GM19372 (cell line): ENCODE results near the gene CIDEC.

Experiments used
- ATAC-seq: cut with Tn5 transposase; IDR thresholded peaks from one replicate; pipeline ENCODE4 v1.9.1; 2021; ENCODE audit warnings: mild to moderate bottlenecking, low read depth, moderate library complexity; ENCODE audit not compliant: unreplicated experiment

The CIDEC gene, protein sequence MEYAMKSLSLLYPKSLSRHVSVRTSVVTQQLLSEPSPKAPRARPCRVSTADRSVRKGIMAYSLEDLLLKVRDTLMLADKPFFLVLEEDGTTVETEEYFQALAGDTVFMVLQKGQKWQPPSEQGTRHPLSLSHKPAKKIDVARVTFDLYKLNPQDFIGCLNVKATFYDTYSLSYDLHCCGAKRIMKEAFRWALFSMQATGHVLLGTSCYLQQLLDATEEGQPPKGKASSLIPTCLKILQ

GRCh38 chr3:9879830-9880549, at the start of gene CIDEC:
Gene CIDEC, minus strand, starts transcription at chr3:9880253. Its CDS starts 1,767 bp downstream, at chr3:9878486.
- no peak for ATAC-seq

- no peak for ATAC-seq
These were observed 48.1 kb upstream of the CIDEC start for GRCh38 chr3:9928158-9928557.

DNA sequence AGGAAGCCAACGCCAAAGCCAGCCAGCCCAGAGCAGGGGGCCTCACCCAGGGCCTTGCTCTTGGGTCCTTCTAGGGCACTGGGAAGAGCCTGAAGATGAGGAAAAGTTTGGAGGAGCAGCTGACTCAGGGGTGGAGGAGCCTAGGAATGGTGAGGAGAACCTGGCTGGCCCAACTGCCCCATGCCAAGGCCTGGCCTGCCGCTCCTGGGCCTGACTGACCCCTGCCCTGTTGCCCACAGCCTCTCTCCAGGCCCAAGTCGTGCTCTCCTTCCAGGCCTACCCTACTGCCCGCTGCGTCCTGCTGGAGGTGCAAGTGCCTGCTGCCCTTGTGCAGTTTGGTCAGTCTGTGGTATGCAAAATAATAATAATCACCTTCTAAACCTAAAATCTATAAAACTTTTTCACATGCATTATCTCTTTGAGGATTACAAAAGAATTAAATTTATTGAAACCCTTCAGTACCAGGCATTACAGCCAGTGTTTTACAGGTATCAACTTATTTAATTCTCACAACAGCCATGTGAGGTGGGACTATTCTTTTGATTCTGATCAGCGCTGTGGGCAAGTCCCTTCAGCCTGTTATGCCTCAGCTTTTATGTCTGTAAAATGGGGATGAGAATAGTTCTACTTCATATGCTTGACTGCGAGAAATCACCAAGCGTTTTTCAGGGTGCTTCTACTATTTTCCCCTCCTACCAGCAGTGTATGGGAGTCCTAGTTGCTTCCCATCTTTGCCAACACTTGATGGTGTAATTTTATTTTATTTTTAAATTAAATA, 38.4 kb upstream of the CIDEC start:
- ATAC-seq, result no peak

GRCh38 chr3:9917820-9918219, 37.8 kb upstream of the CIDEC start:
- no peak for ATAC-seq

GRCh38 chr3:9916734-9917680, 37.0 kb upstream of the CIDEC start, which contains the start of gene IL17RC:
Gene IL17RC, plus strand, starts transcription at chr3:9917098. Its CDS starts 218 bp downstream, at chr3:9917316.
- no peak for ATAC-seq

DNA sequence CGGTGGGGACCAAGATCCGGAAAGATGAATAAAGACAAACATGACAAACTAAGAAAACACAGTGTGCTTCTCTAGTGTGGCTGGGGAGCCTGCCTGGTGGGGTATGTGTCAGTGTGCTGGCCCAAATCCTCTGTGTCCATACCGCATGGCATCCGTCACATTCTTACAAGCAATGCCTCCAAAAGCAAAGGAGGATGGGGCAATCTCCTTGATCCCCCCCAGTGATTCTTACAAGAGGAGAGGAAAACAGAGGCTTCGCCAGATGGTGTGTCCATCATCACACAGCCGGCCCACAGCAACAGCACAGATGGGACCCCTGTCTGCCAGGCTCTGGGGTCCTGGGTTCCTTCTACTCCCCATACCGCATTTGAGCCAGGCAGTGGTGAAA, 36.3 kb upstream of the CIDEC start:
- no peak for ATAC-seq

- ATAC-seq, result no peak
These were observed 35.4 kb upstream of the CIDEC start for GRCh38 chr3:9915254-9916141.

DNA sequence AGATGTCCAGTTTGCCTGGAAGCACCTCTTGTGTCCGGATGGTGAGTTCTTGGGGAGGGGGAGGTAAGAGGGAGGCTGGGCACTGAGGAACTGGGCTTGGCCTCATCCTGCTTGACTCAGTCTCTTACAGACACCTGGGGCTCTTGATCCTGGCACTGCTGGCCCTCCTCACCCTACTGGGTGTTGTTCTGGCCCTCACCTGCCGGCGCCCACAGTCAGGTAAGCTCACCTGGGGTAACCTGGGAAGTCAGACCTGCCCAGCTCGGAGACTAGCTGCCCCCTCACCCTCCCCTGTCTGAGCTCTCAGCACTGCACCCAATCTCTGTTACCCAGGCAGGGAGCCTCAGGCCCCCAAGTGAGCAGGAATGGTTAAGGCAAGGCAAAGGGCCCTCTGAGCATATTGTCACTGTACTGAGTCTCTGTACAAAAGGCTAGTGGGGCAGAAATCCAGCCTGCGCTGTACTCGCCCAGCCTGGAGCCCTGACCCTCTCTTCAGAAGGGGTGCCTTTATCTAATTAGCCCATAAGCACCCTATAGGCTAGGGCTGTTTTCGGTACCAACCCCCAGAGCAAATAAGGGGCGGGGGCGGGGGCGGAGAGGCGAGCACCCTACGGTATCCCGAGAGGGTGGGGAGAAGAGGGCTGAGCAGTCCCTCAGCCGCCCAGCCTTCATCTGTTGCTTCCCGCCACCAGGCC, 34.7 kb upstream of the CIDEC start:
- ATAC-seq, result no peak

GRCh38 chr3:9914011-9914410, 34.0 kb upstream of the CIDEC start:
- no peak for ATAC-seq

GRCh38 chr3:9913601-9914000, 33.5 kb upstream of the CIDEC start:
- no peak for ATAC-seq

GRCh38 chr3:9912294-9912935, 32.4 kb upstream of the CIDEC start:
- ATAC-seq, result no peak

DNA sequence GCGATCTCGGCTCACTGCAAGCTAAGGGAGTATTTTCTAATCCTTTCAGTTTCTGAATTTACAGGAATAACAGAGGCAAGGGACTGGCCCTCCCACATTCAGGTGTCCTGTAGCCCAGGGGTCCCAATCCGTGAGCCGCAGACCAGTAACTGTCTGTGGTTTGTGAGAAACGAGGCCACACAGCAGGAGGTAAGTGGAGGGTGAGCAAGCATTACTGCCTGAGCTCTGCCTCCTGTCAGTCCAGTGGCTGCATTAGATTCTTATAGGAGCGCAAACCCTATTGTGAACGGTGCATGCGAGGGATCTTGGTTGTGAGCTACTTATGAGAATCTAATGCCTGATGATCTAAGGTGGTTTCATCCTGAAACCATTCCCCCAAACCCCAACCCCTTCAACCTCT, 31.8 kb upstream of the CIDEC start:
- no peak for ATAC-seq

DNA sequence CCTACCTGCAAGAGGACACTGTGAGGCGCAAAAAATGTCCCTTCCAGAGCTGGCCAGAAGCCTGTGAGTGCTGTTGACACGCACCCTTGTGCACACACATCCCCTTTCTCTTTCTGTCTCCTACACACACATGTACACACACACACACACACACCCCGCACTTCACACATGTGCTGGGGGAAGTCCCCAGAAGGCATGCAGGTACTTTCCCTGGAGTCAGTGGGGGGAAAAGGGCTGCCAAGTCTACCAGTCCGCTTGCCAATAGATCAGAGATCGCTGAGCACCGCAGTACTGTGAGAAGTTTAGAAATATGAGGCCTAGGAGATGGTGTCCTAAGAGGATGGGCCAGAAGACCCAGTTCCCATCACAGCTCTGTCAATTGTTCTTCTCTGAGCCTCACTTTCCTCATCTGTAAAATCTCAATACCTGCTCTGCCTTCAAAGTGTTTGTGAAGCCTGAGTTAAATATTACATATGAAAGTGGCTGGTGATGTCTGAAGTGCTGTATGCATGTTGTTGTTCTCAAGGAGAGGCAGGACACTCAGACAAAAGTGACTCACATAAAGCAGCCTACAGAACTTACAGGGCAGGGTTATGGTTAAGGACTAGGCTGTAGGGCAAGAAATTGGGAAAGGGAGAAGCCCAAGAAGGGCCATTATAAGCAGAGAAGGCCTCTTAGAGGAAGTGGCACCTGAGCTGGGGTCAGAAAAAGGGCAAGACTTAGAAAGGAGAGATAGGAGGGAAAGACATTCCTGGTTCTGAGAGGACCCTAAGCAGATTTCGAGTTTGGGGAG, 29.4 kb upstream of the CIDEC start:
- no peak for ATAC-seq

DNA sequence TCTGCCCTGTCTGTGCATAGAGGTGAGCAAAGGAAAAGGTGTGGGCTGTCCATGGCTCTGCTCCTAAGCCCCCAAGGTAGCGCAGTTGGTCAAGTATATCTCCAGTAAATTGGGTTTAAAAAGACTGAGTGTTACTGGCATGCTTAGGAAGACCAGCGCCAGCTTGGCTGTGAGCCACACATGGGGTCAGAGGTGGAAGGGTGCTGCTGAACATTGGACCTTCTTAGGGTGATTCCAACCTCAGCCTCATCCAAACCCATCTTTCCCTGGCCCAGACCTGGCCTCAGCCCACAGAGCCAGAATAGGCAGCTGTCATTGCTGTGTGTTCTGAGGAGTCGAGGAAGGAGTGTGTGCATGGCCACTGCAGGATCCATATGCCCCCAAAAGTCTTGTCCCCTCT, 28.2 kb upstream of the CIDEC start:
- no peak for ATAC-seq

- no peak for ATAC-seq
These were observed 26.4 kb upstream of the CIDEC start for GRCh38 chr3:9906480-9906879.

DNA sequence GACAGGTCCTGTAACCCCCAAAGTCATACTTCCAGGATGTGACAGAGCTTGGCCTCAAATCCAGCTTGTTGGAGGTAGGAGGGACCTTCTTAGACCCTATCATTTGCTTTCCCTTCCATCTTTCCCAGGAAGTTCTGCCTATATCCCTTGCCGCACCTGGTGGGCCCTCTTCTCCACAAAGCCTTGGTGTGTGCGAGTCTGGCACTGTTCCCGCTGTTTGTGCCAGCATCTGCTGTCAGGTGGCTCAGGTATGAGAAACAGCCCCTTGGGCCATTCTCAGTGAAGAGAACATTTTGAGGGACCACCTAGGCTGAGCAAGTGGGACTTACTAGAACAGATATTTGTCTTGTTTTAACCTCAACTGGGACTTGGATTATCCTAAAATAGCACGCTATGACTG, 23.9 kb upstream of the CIDEC start:
- no peak for ATAC-seq

- ATAC-seq, result no peak
These were observed 23.2 kb upstream of the CIDEC start for GRCh38 chr3:9903238-9903624.
